ENCODE data around the gene WNT7A. TPM values are rescaled to one million over a fixed set of nuclear protein-coding genes. Genes with fewer than 3 reads are reported as not detected.

The WNT7A gene
- total and polyA plus RNA-seq, 2 donors (not counting 3 experiments of a cell fraction or from before 2014, with no cell fraction given), result not detected

- POLR2A ChIA-PET, result no interaction called here
- CTCF ChIA-PET, result interaction anchor here (2.0 kb wide), 1 partner anchor 19 kb away, joined by 5 read pairs; no protein-coding TSS in a partner anchor
- TF ChIP-seq POLR2AphosphoS5 (IDR thresholded peaks at IDR 0.05; ENCODE audit: insufficient read depth, low read depth, low read length), result no peak
- no peak for TF ChIP-seq MYC (IDR thresholded peaks at IDR 0.05; ENCODE audit: low read depth, low read length)
- no peak for TF ChIP-seq CTCF (IDR thresholded peaks at IDR 0.05; ENCODE audit: extremely low read depth in 1 of 2, insufficient read depth in 1 of 2, low read depth in 1 of 2, low read length in 2 of 2)
- TF ChIP-seq GATA2 (IDR thresholded peaks at IDR 0.05; ENCODE audit: insufficient read depth, insufficient read length, low read depth, low read length), result no peak
These were observed 14.3 kb downstream of the WNT7A start for GRCh38 chr3:13865581-13865980.

GRCh38 chr3:13865106-13865505 is 14.8 kb downstream of the WNT7A start:
- Histone ChIP-seq H3K27ac (ENCODE audit: insufficient read depth, low read depth, low read length) (no peak overlapping the region), H3K9me3 (replicated peaks; ENCODE audit: control insufficient read depth, insufficient read depth, low read length) (no peaks in the 10 kb centered on the region), H3K36me3 (ENCODE audit: control insufficient read depth in 2 of 2, extremely low read depth in 1 of 2, insufficient read depth in 2 of 2, low read length in 2 of 2) (no peaks in the 10 kb centered on the region), H2AFZ (ENCODE audit: low read depth, low read length) (no peak overlapping the region), H3K9me1 (replicated peaks; ENCODE audit: control insufficient read depth, extremely low read depth, insufficient read depth, low read length) (no peaks in the 10 kb centered on the region), H4K20me1 (replicated peaks; ENCODE audit: control insufficient read depth, extremely low read depth, insufficient read depth, low read length) (no peaks in the 10 kb centered on the region), H3K4me2 (ENCODE audit: insufficient read depth, low read length) (no peak overlapping the region), H3K79me2 (ENCODE audit: control insufficient read depth, insufficient read depth, low read length) (no peaks in the 10 kb centered on the region), H3K4me3 (replicated peaks in 1 of 3; ENCODE audit: insufficient read depth in 1 of 3, low read depth in 1 of 3, low read length in 3 of 3) (no peak overlapping the region), H3K4me1 (ENCODE audit: control insufficient read depth, extremely low read depth, insufficient read depth, low read length) (no peaks in the 10 kb centered on the region), H3K27me3 (ENCODE audit: control insufficient read depth in 2 of 2, insufficient read depth in 2 of 2, low read length in 2 of 2) (no peaks in the 10 kb centered on the region), H3K9ac (replicated peaks; ENCODE audit: extremely low read depth, insufficient read depth, low read length) (no peak overlapping the region)
- CTCF ChIA-PET, result no interaction called here
- POLR2A ChIA-PET, result no interaction called here
- no peak for FAIRE-seq
- DNase-seq (ENCODE audit: low read depth, low spot score), result no peak
- dilution Hi-C loops (cut with MboI; ENCODE audit: extremely low pct_ligation_motif_present, low sequenced_read_pairs) (no loop called here), intact Hi-C loops (cut with micrococcal nuclease) (no loop called here)
- TF ChIP-seq POLR2AphosphoS5 (IDR thresholded peaks at IDR 0.05; ENCODE audit: insufficient read depth, low read depth, low read length) (no peak), MYC (IDR thresholded peaks at IDR 0.05; ENCODE audit: low read depth, low read length) (no peak), POLR2A (IDR thresholded peaks at IDR 0.05; ENCODE audit: low read depth, low read length) (no peak), GATA2 (IDR thresholded peaks at IDR 0.05; ENCODE audit: insufficient read depth, insufficient read length, low read depth, low read length) (no peak), MAX (IDR thresholded peaks at IDR 0.05; ENCODE audit: insufficient read depth, insufficient read length) (no peak), EZH2 (IDR thresholded peaks at IDR 0.05; ENCODE audit: borderline replicate concordance, low read depth, low read length, severe bottlenecking) (no peak), CTCF (IDR thresholded peaks at IDR 0.05; ENCODE audit: extremely low read depth in 1 of 2, insufficient read depth in 1 of 2, low read depth in 1 of 2, low read length in 2 of 2) (no peak), JUN (IDR thresholded peaks at IDR 0.05; ENCODE audit: borderline replicate concordance, insufficient read depth, insufficient read length, low read depth) (no peak), FOS (IDR thresholded peaks at IDR 0.05; ENCODE audit: borderline replicate concordance, insufficient read depth, low read length) (no peak)
- BruUV-seq (replicated peaks), result no TSS peak

More at GRCh38 chr3:13865581-13865980, 14.3 kb downstream of the WNT7A start:
- H3K4me2 ChIP-seq (ENCODE audit: insufficient read depth, low read length), result no peak overlapping the region
- no peaks in the 10 kb centered on the region for H3K27me3 ChIP-seq (ENCODE audit: control insufficient read depth in 2 of 2, insufficient read depth in 2 of 2, low read length in 2 of 2)
- dilution Hi-C loops (cut with MboI; ENCODE audit: extremely low pct_ligation_motif_present, low sequenced_read_pairs) (no loop called here), intact Hi-C loops (cut with micrococcal nuclease) (no loop called here)
- H3K27ac ChIP-seq (ENCODE audit: insufficient read depth, low read depth, low read length), result no peak overlapping the region
- H3K9ac ChIP-seq (replicated peaks; ENCODE audit: extremely low read depth, insufficient read depth, low read length), result no peak overlapping the region
- no peak for FAIRE-seq
- no peaks in the 10 kb centered on the region for H4K20me1 ChIP-seq (replicated peaks; ENCODE audit: control insufficient read depth, extremely low read depth, insufficient read depth, low read length)
- no peak overlapping the region for H3K4me3 ChIP-seq (replicated peaks in 1 of 3; ENCODE audit: insufficient read depth in 1 of 3, low read depth in 1 of 3, low read length in 3 of 3)
- no peak for DNase-seq (ENCODE audit: low read depth, low spot score)
- no peaks in the 10 kb centered on the region for H3K4me1 ChIP-seq (ENCODE audit: control insufficient read depth, extremely low read depth, insufficient read depth, low read length)
- BruUV-seq (replicated peaks), result no TSS peak
- no peaks in the 10 kb centered on the region for H3K9me1 ChIP-seq (replicated peaks; ENCODE audit: control insufficient read depth, extremely low read depth, insufficient read depth, low read length)
- no peak overlapping the region for H2AFZ ChIP-seq (ENCODE audit: low read depth, low read length)
- H3K9me3 ChIP-seq (replicated peaks; ENCODE audit: control insufficient read depth, insufficient read depth, low read length), result no peaks in the 10 kb centered on the region
- H3K79me2 ChIP-seq (ENCODE audit: control insufficient read depth, insufficient read depth, low read length), result no peaks in the 10 kb centered on the region
- no peaks in the 10 kb centered on the region for H3K36me3 ChIP-seq (ENCODE audit: control insufficient read depth in 2 of 2, extremely low read depth in 1 of 2, insufficient read depth in 2 of 2, low read length in 2 of 2)
